Panc1 (cell line): Measurements from ENCODE around the gene METAP1. TPM values are rescaled to one million over a fixed set of nuclear protein-coding genes. Genes with fewer than 3 reads are reported as not detected.

ENCODE experiments used
- ATAC-seq: fragments of 200-7000 bp; cut with Tn5 transposase; 2 replicates; pipeline ENCODE4 v1.9.1; 2020; ENCODE audit warnings: mild to moderate bottlenecking, moderate library complexity
- BruUV-seq: library from RNA; stranded (reverse); fragments of 400-500 nt; replicated peaks from 2 replicates; lab custom pipeline; 2021; lab: Mats Ljungman, UMichigan
- CTCF ChIA-PET: fragments of 300-600 bp; sonication (Branson Sonifier 250); formaldehyde crosslinking; loops from one replicate; lab custom pipeline; 2022; ENCODE audit warnings: antibody characterized with exemption; lab: Charles Lee
- POLR2A ChIA-PET: fragments of 300-600 bp; sonication (Branson Sonifier 250); formaldehyde crosslinking; loops from one replicate; lab custom pipeline; 2022; ENCODE audit warnings: antibody characterized with exemption; lab: Charles Lee
- DNase-seq: peaks from one replicate; pipeline ENCODE4 v3.0.0-alpha.2; 2010; ENCODE audit warnings: low read depth, low spot score
- H3K27ac ChIP-seq: 2 replicates; pipeline ENCODE4 v1.5.1; 2011; ENCODE audit warnings: mild to moderate bottlenecking, low read length, inconsistent platforms
- H3K27me3 ChIP-seq: fragments of 200-500 bp; sonication (Bioruptor generic); 2 replicates; pipeline ENCODE4 v1.6.0; 2014; ENCODE audit warnings: low read length, inconsistent platforms; ENCODE audit not compliant: control insufficient read depth, insufficient read depth
- H3K36me3 ChIP-seq: fragments of 200-500 bp; sonication (Bioruptor generic); 2 replicates; pipeline ENCODE4 v1.5.1; 2014; ENCODE audit warnings: inconsistent platforms, mild to moderate bottlenecking, low read length, moderate library complexity; ENCODE audit not compliant: control insufficient read depth, insufficient read depth
- H3K4me1 ChIP-seq: 2 replicates; pipeline ENCODE4 v1.5.1; 2011; ENCODE audit warnings: inconsistent platforms, mild to moderate bottlenecking, low read length, moderate library complexity; ENCODE audit not compliant: control insufficient read depth, insufficient read depth
- H3K4me3 ChIP-seq, 2 experiments: 2 replicates each; pipeline ENCODE4 v1.5.1; 2011 to 2012; ENCODE audit warnings: low read depth in 2 of 2, low read length in 2 of 2, mild to moderate bottlenecking in 2 of 2, inconsistent platforms in 1 of 2, moderate library complexity in 1 of 2
- H3K9me3 ChIP-seq: fragments of 200-500 bp; sonication (Bioruptor generic); 2 replicates; pipeline ENCODE4 v1.5.1; 2014; ENCODE audit warnings: low read depth, mild to moderate bottlenecking, inconsistent platforms, low read length, moderate library complexity; ENCODE audit not compliant: control insufficient read depth, insufficient read depth
- POLR2AphosphoS5 ChIP-seq: IDR thresholded peaks from 2 replicates; pipeline ENCODE4 v1.6.1; 2012; ENCODE audit warnings: mild to moderate bottlenecking, low read depth, low read length, moderate library complexity
- SIN3A ChIP-seq: IDR thresholded peaks from 2 replicates; pipeline ENCODE4 v1.6.1; 2012; ENCODE audit warnings: low read depth, mild to moderate bottlenecking, low read length, moderate library complexity, borderline replicate concordance; ENCODE audit not compliant: insufficient read depth
- TCF7L2 ChIP-seq: IDR thresholded peaks from 2 replicates; pipeline ENCODE4 v1.6.1; 2011; ENCODE audit warnings: mild to moderate bottlenecking, low read depth, low read length, inconsistent platforms
- in situ Hi-C: cut with HindIII; loops from 2 replicates; pipeline ENCODE4 v1.10.0; 2016; ENCODE audit warnings: low sequenced_read_pairs, low pct_unique_long_range_greater_than_20kb
- intact Hi-C: fragments of 100-400 bp; cut with micrococcal nuclease; formaldehyde crosslinking; loops from one replicate; pipeline ENCODE4 v1.10.0; 2022; ENCODE audit not compliant: unreplicated experiment
- total RNA-seq: library from RNA; stranded (reverse); gene quantifications from one replicate; pipeline ENCODE4 v1.2.1, GENCODE V29; 2021; ENCODE audit not compliant: unreplicated experiment
- TF ChIP-seq, protein P1 (sequence below): fragments of 450-650 bp; IDR thresholded peaks from 2 replicates; pipeline ENCODE4 v1.5.1; 2017; ENCODE audit warnings: mild to moderate bottlenecking
- TF ChIP-seq, protein P2 (sequence below), 2 experiments: IDR thresholded peaks; 2 replicates each; pipeline ENCODE4 v1.6.1; 2011 to 2012; ENCODE audit warnings: low read depth in 2 of 2, control low read depth in 1 of 2, low read length in 1 of 2, mild to moderate bottlenecking in 1 of 2, moderate library complexity in 1 of 2; ENCODE audit not compliant: insufficient read depth in 1 of 2

METAP1 gene
- total RNA-seq, 1 experiment from 2014 or later: 51.9 TPM

DNA sequence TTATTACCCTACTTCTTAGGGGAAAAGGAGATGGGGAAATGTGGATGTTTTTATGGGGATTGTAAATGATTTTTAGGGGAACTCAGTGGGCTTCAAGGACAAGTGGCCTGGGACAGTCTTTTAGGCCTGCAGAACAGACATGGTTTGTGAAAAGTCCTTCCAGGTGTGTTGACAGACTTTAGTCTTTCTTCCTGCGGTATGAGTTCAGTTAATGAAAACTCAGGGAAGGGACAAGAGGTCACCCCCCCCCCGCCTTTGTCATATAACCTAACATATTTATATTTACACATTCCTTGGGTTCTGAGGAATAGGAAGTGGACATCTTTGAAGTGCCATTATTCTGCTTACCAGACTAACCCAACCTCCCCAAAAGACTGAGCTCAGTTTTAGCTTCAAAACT is 31.8 kb downstream of the METAP1 start:
- H3K36me3 ChIP-seq: no peaks in the 10 kb centered on the region; the same call in 1 of the 2 replicates
- H3K27me3 ChIP-seq: no peaks in the 10 kb centered on the region
- ATAC-seq: no peak
- H3K4me1 ChIP-seq: peaks cover 3% of the 10 kb centered on the region; the same call in 1 of the 2 replicates
- intact Hi-C loops (no loop called here), in situ Hi-C loops (no loop called here)
- H3K27ac ChIP-seq: no peak overlapping the region
- H3K4me3 ChIP-seq: no peak overlapping the region
- TF ChIP-seq SIN3A (no peak), TCF7L2 (no peak), POLR2AphosphoS5 (no peak)
- TF ChIP-seq, protein P1, sequence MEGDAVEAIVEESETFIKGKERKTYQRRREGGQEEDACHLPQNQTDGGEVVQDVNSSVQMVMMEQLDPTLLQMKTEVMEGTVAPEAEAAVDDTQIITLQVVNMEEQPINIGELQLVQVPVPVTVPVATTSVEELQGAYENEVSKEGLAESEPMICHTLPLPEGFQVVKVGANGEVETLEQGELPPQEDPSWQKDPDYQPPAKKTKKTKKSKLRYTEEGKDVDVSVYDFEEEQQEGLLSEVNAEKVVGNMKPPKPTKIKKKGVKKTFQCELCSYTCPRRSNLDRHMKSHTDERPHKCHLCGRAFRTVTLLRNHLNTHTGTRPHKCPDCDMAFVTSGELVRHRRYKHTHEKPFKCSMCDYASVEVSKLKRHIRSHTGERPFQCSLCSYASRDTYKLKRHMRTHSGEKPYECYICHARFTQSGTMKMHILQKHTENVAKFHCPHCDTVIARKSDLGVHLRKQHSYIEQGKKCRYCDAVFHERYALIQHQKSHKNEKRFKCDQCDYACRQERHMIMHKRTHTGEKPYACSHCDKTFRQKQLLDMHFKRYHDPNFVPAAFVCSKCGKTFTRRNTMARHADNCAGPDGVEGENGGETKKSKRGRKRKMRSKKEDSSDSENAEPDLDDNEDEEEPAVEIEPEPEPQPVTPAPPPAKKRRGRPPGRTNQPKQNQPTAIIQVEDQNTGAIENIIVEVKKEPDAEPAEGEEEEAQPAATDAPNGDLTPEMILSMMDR: no peak
- TF ChIP-seq, protein P2, sequence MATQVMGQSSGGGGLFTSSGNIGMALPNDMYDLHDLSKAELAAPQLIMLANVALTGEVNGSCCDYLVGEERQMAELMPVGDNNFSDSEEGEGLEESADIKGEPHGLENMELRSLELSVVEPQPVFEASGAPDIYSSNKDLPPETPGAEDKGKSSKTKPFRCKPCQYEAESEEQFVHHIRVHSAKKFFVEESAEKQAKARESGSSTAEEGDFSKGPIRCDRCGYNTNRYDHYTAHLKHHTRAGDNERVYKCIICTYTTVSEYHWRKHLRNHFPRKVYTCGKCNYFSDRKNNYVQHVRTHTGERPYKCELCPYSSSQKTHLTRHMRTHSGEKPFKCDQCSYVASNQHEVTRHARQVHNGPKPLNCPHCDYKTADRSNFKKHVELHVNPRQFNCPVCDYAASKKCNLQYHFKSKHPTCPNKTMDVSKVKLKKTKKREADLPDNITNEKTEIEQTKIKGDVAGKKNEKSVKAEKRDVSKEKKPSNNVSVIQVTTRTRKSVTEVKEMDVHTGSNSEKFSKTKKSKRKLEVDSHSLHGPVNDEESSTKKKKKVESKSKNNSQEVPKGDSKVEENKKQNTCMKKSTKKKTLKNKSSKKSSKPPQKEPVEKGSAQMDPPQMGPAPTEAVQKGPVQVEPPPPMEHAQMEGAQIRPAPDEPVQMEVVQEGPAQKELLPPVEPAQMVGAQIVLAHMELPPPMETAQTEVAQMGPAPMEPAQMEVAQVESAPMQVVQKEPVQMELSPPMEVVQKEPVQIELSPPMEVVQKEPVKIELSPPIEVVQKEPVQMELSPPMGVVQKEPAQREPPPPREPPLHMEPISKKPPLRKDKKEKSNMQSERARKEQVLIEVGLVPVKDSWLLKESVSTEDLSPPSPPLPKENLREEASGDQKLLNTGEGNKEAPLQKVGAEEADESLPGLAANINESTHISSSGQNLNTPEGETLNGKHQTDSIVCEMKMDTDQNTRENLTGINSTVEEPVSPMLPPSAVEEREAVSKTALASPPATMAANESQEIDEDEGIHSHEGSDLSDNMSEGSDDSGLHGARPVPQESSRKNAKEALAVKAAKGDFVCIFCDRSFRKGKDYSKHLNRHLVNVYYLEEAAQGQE (IDR thresholded peaks at IDR 0.05; ENCODE audit: insufficient read depth in 1 of 2, low read depth in 2 of 2, low read length in 1 of 2): no peak
- DNase-seq: no peak
- CTCF ChIA-PET: no interaction called here
- POLR2A ChIA-PET: no interaction called here
- no TSS peak for BruUV-seq
- H3K9me3 ChIP-seq: no peaks in the 10 kb centered on the region

DNA sequence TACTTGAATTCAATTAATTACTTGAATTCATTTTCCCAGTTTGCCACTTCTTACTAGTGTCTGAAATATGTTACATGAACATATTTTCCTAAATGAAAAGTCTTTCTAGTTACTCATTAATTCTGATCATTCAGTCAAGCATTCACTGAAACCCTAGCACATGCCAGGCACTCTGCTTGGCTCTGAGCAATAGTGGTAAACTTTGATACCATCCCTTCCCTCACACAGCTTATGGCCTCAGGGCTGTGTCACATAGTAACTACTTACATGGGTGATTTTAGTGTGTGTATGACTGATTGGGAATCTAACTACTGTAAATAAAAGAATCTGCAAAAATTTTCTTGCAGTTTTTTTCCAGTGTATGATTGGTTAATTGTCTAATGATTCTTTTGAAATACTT is 32.7 kb downstream of the METAP1 start:
- intact Hi-C loops: no loop called here
- no peak overlapping the region for H3K27ac ChIP-seq
- H3K9me3 ChIP-seq: no peaks in the 10 kb centered on the region
- no peak for DNase-seq
- POLR2A ChIA-PET: no interaction called here
- in situ Hi-C loops: no loop called here
- H3K4me1 ChIP-seq: peaks cover 3% of the 10 kb centered on the region; the same call in 1 of the 2 replicates
- H3K36me3 ChIP-seq: no peaks in the 10 kb centered on the region; the same call in 1 of the 2 replicates
- ATAC-seq: no peak
- CTCF ChIA-PET: no interaction called here
- TF ChIP-seq TCF7L2 (no peak), POLR2AphosphoS5 (no peak), SIN3A (no peak)
- TF ChIP-seq, protein P2 (IDR thresholded peaks at IDR 0.05; ENCODE audit: insufficient read depth in 1 of 2, low read depth in 2 of 2, low read length in 1 of 2): no peak
- TF ChIP-seq, protein P1: no peak
- no peaks in the 10 kb centered on the region for H3K27me3 ChIP-seq
- no TSS peak for BruUV-seq
- H3K4me3 ChIP-seq: no peak overlapping the region
